H9 (cell line): Measurements from ENCODE around the gene TMEM61. TPM values are rescaled to one million over a fixed set of nuclear protein-coding genes. Genes with fewer than 3 reads are reported as not detected.

ENCODE experiments used
- DNase-seq: peaks from one replicate; pipeline ENCODE4 v3.0.0-alpha.2; 2017
- H2AFZ ChIP-seq: one replicate; pipeline ENCODE4 v1.6.1; 2013; ENCODE audit warnings: mild to moderate bottlenecking, low read length, control low read depth, moderate library complexity
- H2AK5ac ChIP-seq: 2 replicates; pipeline ENCODE4 v1.6.1; 2013; ENCODE audit warnings: low read length, control low read depth, mixed read lengths; ENCODE audit not compliant: insufficient read length
- H2BK120ac ChIP-seq: one replicate; pipeline ENCODE4 v1.6.1; 2013; ENCODE audit warnings: low read depth, mild to moderate bottlenecking, low read length, control low read depth, inconsistent platforms; ENCODE audit not compliant: poor library complexity, severe bottlenecking
- H2BK12ac ChIP-seq: 2 replicates; pipeline ENCODE4 v1.6.1; 2013; ENCODE audit warnings: low read length, control low read depth, mixed read lengths, low read depth; ENCODE audit not compliant: insufficient read length
- H2BK15ac ChIP-seq: 2 replicates; pipeline ENCODE4 v1.6.1; 2013; ENCODE audit warnings: low read depth, low read length, control low read depth
- H2BK20ac ChIP-seq: one replicate; pipeline ENCODE4 v1.6.1; 2013; ENCODE audit warnings: low read depth, mild to moderate bottlenecking, low read length, control low read depth, inconsistent platforms; ENCODE audit not compliant: poor library complexity, severe bottlenecking
- H2BK5ac ChIP-seq: 2 replicates; pipeline ENCODE4 v1.6.1; 2013; ENCODE audit warnings: low read length, control low read depth, mixed read lengths; ENCODE audit not compliant: insufficient read length
- H3K14ac ChIP-seq: 2 replicates; pipeline ENCODE4 v1.6.1; 2013; ENCODE audit warnings: low read length, control low read depth; ENCODE audit not compliant: insufficient read depth
- H3K18ac ChIP-seq: 2 replicates; pipeline ENCODE4 v1.6.1; 2013; ENCODE audit warnings: low read depth, mild to moderate bottlenecking, mixed read lengths, low read length, control low read depth; ENCODE audit not compliant: insufficient read length
- H3K23ac ChIP-seq: 2 replicates; pipeline ENCODE4 v1.6.1; 2013; ENCODE audit warnings: low read length, control low read depth, mixed read lengths, low read depth; ENCODE audit not compliant: insufficient read length
- H3K23me2 ChIP-seq: 2 replicates; pipeline ENCODE4 v1.6.1; 2013; ENCODE audit warnings: low read depth, mild to moderate bottlenecking, mixed read lengths, low read length, control low read depth; ENCODE audit not compliant: insufficient read length, poor library complexity, severe bottlenecking
- H3K27ac ChIP-seq: 2 replicates; pipeline ENCODE4 v1.5.1; 2013; ENCODE audit warnings: low read length, control low read depth, mixed read lengths, low read depth; ENCODE audit not compliant: insufficient read length
- H3K27me3 ChIP-seq: 2 replicates; pipeline ENCODE4 v1.6.1; 2013; ENCODE audit warnings: low read length, control low read depth, inconsistent platforms; ENCODE audit not compliant: insufficient read depth
- H3K4ac ChIP-seq: 2 replicates; pipeline ENCODE4 v1.6.1; 2013; ENCODE audit warnings: low read depth, mild to moderate bottlenecking, control low read depth, inconsistent platforms, low read length, moderate library complexity
- H3K4me1 ChIP-seq: 2 replicates; pipeline ENCODE4 v1.6.1; 2013; ENCODE audit warnings: low read length, control low read depth, inconsistent platforms; ENCODE audit not compliant: insufficient read depth
- H3K4me2 ChIP-seq: 2 replicates; pipeline ENCODE4 v1.6.1; 2013; ENCODE audit warnings: low read length, control low read depth, mixed read lengths; ENCODE audit not compliant: insufficient read length, insufficient read depth
- H3K56ac ChIP-seq: 2 replicates; pipeline ENCODE4 v1.6.1; 2013; ENCODE audit warnings: low read depth, mild to moderate bottlenecking, mixed read lengths, low read length, control low read depth; ENCODE audit not compliant: insufficient read length
- H3K79me1 ChIP-seq: 2 replicates; pipeline ENCODE4 v1.6.1; 2013; ENCODE audit warnings: low read depth, mild to moderate bottlenecking, moderate library complexity, low read length, control low read depth, inconsistent platforms; ENCODE audit not compliant: insufficient read depth, poor library complexity, severe bottlenecking
- H3K79me2 ChIP-seq: 2 replicates; pipeline ENCODE4 v1.6.1; 2013; ENCODE audit warnings: low read length, control low read depth, inconsistent platforms; ENCODE audit not compliant: insufficient read depth
- H3K9ac ChIP-seq: 2 replicates; pipeline ENCODE4 v1.6.1; 2013; ENCODE audit warnings: low read length, control low read depth, mixed read lengths; ENCODE audit not compliant: insufficient read length; ENCODE audit errors: extremely low read depth
- H3K9me3 ChIP-seq: one replicate; pipeline ENCODE4 v1.6.1; 2013; ENCODE audit warnings: low read depth, low read length, inconsistent platforms; ENCODE audit not compliant: control insufficient read depth
- H3T11ph ChIP-seq: one replicate; pipeline ENCODE4 v1.6.1; 2013; ENCODE audit warnings: mild to moderate bottlenecking, low read length, control low read depth, inconsistent platforms
- H4K20me1 ChIP-seq: one replicate; pipeline ENCODE4 v1.6.1; 2013; ENCODE audit not compliant: control insufficient read depth, insufficient read length, insufficient read depth
- H4K5ac ChIP-seq: 2 replicates; pipeline ENCODE4 v1.6.1; 2013; ENCODE audit warnings: low read depth, mild to moderate bottlenecking, mixed read lengths, low read length, control low read depth; ENCODE audit not compliant: insufficient read length
- H4K8ac ChIP-seq: replicated peaks from 2 replicates; pipeline ENCODE4 v1.6.1; 2013; ENCODE audit warnings: low read length, control low read depth, mixed read lengths, low read depth; ENCODE audit not compliant: insufficient read length
- H4K91ac ChIP-seq: 2 replicates; pipeline ENCODE4 v1.6.1; 2013; ENCODE audit warnings: low read depth, mild to moderate bottlenecking, moderate library complexity, mixed read lengths, low read length, control low read depth; ENCODE audit not compliant: insufficient read length
- H3K27ac Mint-ChIP-seq, 3 experiments: 2 replicates in 2 of 3; 3 replicates in 1 of 3; pipeline ENCODE4 v1.8.0; 2020 to 2021; ENCODE audit warnings: mixed read lengths in 3 of 3, mild to moderate bottlenecking in 1 of 3, moderate library complexity in 1 of 3
- H3K27me3 Mint-ChIP-seq: 2 replicates; pipeline ENCODE4 v1.8.0; 2021; ENCODE audit warnings: low read depth, mild to moderate bottlenecking, moderate library complexity, mixed read lengths
- H3K36me3 Mint-ChIP-seq, 3 experiments: 2 replicates in 2 of 3; 3 replicates in 1 of 3; pipeline ENCODE4 v1.8.0; 2020 to 2021; ENCODE audit warnings: low read depth in 3 of 3, mixed read lengths in 3 of 3; ENCODE audit not compliant: insufficient read depth in 1 of 3
- H3K4me1 Mint-ChIP-seq, 2 experiments: 2 replicates each; pipeline ENCODE4 v1.8.0; 2020; ENCODE audit warnings: mixed read lengths in 2 of 2
- H3K4me3 Mint-ChIP-seq, 2 experiments: 2 replicates in 1 of 2; 3 replicates in 1 of 2; pipeline ENCODE4 v1.8.0; 2020 to 2021; ENCODE audit warnings: mild to moderate bottlenecking in 2 of 2, mixed read lengths in 2 of 2, moderate library complexity in 1 of 2
- H3K9me3 Mint-ChIP-seq, 2 experiments: 2 replicates in 1 of 2; 3 replicates in 1 of 2; pipeline ENCODE4 v1.8.0; 2020; ENCODE audit warnings: mild to moderate bottlenecking in 2 of 2, mixed read lengths in 2 of 2, moderate library complexity in 1 of 2
- CTCF ChIP-seq: fragments of 200-600 bp; sonication (generic); conservative IDR thresholded peaks from 3 replicates; pipeline ENCODE4 v1.8.0; 2021; ENCODE audit warnings: antibody characterized with exemption, mild to moderate bottlenecking
- WGBS: extraction: QIAGEN DNeasy Blood & Tissue Kit; methylation state at CpG from one replicate; pipeline ENCODE4 v1.1.7; 2013; ENCODE audit warnings: missing lambda C conversion rate, low lambda C conversion rate, mixed read lengths; ENCODE audit not compliant: insufficient read length; ENCODE audit errors: extremely low coverage; 5-methylcytosine and 5-hydroxymethylcytosine counted together
- total RNA-seq: library from RNA; stranded (reverse); gene quantifications from 2 replicates; pipeline ENCODE4 v1.2.1, GENCODE V29; 2021

The TMEM61 gene
- total RNA-seq, 1 experiment from 2014 or later = 0.61 TPM

- H3K4me1 Mint-ChIP-seq = peaks cover 7 to 20% of the 10 kb centered on the region in 2 experiments; a peak in 3 of 4 replicates
Measured at GRCh38 chr1:55018395-55018794, 38.0 kb downstream of the TMEM61 start.

More at GRCh38 chr1:55018395-55018794, 38.0 kb downstream of the TMEM61 start:
- H3K79me2 ChIP-seq = no peaks in the 10 kb centered on the region
- H3K79me1 ChIP-seq = no peaks in the 10 kb centered on the region
- no peak overlapping the region for H2BK5ac ChIP-seq
- no peak overlapping the region for H3K18ac ChIP-seq
- H2BK15ac ChIP-seq = no peak overlapping the region
- H4K20me1 ChIP-seq = no peaks in the 10 kb centered on the region
- peaks cover 4% of the 10 kb centered on the region; the same call in 1 of the 2 replicates for H3K4me1 ChIP-seq
- no peaks in the 10 kb centered on the region for H3K9me3 ChIP-seq
- TF ChIP-seq CTCF = no peak
- no peak overlapping the region for H3K4me3 Mint-ChIP-seq
- no CpG with 5 or more reads among the region's 9 CpGs for WGBS
- no peak overlapping the region for H2BK12ac ChIP-seq
- no peak overlapping the region for H3K27ac Mint-ChIP-seq
- no peak overlapping the region for H4K91ac ChIP-seq
- H4K8ac ChIP-seq = no peak overlapping the region
- H3T11ph ChIP-seq = no peak overlapping the region
- H2AK5ac ChIP-seq = no peak overlapping the region
- no peak overlapping the region for H2BK120ac ChIP-seq
- no peak overlapping the region for H3K4ac ChIP-seq
- H2BK20ac ChIP-seq = no peak overlapping the region
- DNase-seq = no peak
- H3K9me3 Mint-ChIP-seq = peaks cover 0 to 5% of the 10 kb centered on the region in 2 experiments; a peak in 4 of 5 replicates
- peaks cover 0 to 5% (median 0%) of the 10 kb centered on the region in 3 experiments; a peak in 2 of 7 replicates for H3K36me3 Mint-ChIP-seq
- no peak overlapping the region for H3K9ac ChIP-seq
- H4K5ac ChIP-seq = no peak overlapping the region
- H3K23ac ChIP-seq = no peak overlapping the region
- no peak overlapping the region for H3K56ac ChIP-seq
- H2AFZ ChIP-seq = no peak overlapping the region
- H3K4me2 ChIP-seq = no peak overlapping the region
- no peak overlapping the region for H3K27ac ChIP-seq
- no peaks in the 10 kb centered on the region for H3K23me2 ChIP-seq
- H3K27me3 ChIP-seq = no peaks in the 10 kb centered on the region
- no peak overlapping the region for H3K14ac ChIP-seq
- peaks cover 28% of the 10 kb centered on the region for H3K27me3 Mint-ChIP-seq
